HG03442 (cell line): ENCODE measurements around the gene SETD2.
A peak's percentile ranks its signal among the peaks of the same experiment; 100 is the strongest.

Source experiments
- ATAC-seq: cut with Tn5 transposase; IDR thresholded peaks from one replicate; pipeline ENCODE4 v1.9.1; 2021; ENCODE audit warnings: mild to moderate bottlenecking, moderate library complexity; ENCODE audit not compliant: unreplicated experiment

The SETD2 gene

GRCh38 chr3:46999516-47000197 lies 164.3 kb downstream of the SETD2 start:
- ATAC-seq, result no peak

DNA sequence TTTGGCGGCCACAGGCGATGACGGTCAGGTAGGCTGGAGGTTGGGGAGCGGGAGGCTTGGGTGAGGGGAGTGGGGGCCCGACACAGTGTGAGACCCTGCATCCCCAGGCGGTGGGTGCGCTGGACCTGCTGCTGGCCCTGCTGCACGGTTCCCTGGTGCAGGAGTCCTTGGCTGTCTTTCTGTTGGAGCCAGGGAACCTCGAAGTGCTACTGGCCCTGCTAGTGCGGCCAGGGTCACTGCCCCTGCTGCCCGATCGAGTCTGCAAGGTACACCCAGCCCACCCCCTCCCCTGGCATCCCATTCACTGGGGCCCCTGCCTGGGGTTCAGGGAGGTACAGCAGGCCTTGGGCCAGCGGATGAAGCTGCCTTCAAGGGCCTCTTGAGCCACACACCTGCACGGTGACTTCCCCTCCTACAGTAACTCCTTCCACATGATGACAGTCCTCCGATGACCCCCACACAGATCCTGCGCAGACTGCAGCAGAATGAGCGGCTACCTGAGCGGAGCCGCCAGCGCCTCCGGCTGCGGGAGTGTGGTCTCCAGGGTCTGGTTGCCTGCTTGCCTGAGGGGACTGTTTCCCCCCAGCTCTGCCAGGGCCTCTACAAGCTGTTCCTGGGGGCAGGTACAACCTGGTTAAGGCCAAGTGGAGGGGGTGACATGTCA lies 164.9 kb downstream of the SETD2 start:
- no peak for ATAC-seq

- ATAC-seq, result no peak
These were observed 165.6 kb downstream of the SETD2 start for GRCh38 chr3:46998121-46998851.

GRCh38 chr3:46997453-46998091 lies 166.3 kb downstream of the SETD2 start:
- ATAC-seq, result no peak

DNA sequence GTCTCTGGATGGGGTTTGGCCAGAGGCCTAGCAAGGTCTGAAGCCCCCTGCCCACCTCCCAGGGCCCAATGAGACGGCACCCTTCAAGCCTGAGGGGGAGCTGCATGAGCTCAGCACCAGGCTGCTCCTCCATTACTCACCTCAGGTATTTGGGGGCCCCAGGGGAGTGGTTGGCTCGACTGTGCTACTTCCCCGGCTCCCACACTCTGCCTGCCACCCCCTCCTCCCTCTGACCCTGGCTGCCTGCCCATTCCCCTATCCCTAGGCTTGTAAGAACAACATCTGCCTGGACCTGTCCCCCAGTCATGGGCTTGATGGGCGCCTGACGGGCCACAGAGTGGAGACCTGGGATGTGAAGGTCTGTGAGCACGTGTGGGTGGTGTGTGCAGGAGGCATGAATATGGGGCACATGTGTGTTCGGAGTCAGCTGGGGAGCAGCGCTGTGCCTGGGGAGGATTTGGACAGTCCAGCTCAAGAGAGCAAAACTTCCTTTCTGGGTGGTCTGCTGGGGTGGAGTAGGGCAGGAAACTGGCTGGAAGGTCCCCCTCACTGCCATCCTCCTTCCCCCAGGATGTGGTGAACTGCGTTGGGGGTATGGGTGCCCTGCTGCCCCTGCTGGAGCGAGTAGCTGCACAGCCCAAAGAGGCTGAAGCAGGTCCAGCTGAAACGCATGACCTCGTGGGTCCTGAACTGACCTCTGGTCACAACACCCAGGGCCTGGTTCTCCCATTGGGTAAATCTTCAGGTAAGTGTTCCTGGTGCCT lies 167.0 kb downstream of the SETD2 start:
- no peak for ATAC-seq

- ATAC-seq, result no peak
These were observed 167.9 kb downstream of the SETD2 start for GRCh38 chr3:46995901-46996562.

GRCh38 chr3:46994801-46995731 lies 168.8 kb downstream of the SETD2 start:
- no peak for ATAC-seq

GRCh38 chr3:46993986-46994385 lies 169.9 kb downstream of the SETD2 start:
- ATAC-seq, result no peak

DNA sequence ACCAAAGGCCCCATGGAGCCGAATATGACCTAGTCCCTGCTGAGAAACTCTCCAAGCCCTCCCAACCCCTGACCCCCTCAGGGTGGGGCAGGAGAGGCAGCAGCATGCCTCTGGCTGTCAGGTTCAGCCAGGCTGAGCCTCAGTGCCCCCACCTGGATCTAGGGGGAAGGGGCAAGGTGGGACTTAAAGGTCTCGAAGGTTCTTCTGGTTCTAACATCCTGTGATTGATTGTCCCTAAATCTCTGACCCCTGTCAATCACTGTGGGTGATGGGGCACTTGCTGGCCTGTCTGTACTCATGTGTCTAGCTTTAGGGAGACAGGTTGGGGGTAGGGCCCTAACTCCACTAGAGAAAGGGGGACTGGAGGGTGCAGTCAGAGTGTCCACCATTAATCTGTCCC lies 170.6 kb downstream of the SETD2 start:
- no peak for ATAC-seq

DNA sequence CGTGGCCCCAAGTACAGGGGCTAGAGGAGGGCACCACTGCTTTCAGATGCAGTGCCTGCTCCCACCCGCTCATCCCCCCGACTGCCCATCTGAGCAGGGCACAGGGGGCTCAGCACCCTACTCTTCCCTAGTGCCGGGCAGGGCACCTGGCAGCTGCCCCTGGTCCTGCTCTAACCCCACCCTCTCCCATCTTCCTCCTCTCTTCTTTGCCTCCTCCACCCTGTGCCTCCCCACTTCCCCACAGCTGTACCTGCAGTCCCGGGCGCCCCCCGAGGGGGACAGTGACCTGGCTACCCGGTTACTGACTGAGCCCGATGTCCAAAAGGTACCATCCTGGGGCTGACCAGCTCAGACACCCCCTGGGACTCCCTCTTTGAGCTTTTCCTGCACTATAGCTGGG lies 171.7 kb downstream of the SETD2 start:
- no peak for ATAC-seq

DNA sequence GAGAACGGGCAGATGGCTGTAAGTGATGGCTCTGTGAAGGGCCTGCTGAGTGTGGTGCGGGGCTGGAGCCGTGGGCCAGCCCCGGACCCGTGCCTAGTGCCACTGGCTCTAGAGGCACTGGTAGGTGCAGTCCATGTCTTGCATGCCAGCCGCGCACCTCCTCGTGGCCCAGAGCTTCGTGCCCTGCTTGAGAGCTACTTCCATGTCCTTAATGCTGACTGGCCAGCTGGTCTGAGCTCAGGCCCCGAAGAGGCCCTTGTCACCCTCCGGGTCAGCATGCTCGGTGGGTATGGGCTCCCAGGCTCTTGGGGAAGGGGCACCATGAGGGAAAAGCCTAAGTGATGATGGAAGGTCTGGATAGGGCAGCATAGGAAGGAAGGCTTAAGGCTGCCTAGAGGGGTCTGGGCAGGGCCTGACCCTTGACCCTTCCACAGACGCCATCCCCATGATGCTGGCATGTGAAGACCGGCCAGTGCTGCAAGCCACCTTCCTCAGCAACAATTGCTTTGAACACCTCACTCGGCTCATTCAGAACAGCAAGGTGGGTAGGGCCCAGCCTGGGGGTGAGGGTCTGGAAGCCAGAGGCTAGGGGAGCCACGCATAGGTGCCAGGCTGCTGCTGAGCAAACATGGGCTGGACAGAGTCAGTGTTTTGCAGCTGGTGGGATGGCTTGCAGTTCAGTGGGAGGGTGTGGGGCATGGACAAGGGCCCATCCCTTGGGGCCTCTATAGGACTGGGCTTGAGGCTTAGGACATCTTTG lies 172.3 kb downstream of the SETD2 start:
- ATAC-seq, result no peak

DNA sequence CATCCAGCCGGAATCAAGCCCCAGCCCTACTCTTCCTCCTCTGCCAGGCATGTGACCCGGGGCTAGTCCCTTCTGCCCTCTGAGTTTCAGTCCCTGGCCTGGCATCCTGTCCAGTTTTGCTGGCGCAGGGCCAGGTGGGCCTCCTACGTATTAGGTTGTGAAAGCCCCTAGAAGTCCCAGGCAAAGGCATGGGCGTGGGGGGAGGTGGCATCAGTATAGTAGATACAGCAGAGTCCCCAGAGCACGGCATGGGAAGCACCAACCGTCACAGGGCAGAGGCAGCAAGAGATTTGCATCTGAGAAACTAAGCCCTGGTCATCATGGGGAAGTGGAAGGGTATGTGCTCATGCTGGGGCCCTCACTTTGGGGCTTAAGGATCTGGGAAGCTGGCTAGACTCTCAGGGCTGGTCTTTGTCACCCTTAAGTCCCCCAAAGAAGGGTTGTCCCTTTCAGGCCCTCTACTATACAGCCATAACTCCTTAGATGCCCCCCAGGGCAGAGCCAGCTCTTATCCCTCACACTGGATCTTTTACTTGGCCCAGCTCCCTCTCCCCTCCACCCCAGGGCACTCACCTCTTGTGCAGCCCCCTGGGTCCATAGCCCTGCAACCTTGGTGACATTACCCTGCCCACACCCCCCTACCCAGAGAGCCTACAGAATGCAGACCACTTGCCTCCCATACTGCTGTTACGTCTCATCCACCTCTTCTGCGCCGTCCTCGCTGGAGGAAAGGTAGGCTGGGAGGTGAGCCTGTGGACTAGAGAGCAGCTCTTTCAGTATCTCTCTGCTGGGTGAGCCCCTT lies 173.1 kb downstream of the SETD2 start:
- peak; percentile 46 for ATAC-seq

- no peak for ATAC-seq
These were observed 174.6 kb downstream of the SETD2 start for GRCh38 chr3:46989146-46989810.

DNA sequence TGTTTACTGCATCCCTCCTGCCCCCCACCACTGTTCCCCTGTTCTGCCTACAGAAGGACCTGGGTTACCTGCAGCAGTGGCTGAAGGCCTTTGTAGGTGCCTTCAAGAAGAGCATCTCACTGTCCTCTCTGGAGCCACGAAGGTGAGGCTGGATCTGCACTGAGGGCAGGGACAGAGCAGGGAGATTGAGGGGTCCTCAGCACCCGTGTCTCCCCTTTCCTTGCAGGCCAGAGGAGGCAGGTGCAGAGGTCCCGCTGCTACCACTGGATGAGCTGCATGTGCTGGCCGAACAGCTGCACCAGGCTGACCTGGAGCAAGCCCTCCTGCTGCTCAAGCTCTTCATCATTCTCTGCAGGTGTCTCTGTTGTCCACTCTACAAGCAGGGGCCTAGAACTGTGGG lies 175.3 kb downstream of the SETD2 start:
- no peak for ATAC-seq

DNA sequence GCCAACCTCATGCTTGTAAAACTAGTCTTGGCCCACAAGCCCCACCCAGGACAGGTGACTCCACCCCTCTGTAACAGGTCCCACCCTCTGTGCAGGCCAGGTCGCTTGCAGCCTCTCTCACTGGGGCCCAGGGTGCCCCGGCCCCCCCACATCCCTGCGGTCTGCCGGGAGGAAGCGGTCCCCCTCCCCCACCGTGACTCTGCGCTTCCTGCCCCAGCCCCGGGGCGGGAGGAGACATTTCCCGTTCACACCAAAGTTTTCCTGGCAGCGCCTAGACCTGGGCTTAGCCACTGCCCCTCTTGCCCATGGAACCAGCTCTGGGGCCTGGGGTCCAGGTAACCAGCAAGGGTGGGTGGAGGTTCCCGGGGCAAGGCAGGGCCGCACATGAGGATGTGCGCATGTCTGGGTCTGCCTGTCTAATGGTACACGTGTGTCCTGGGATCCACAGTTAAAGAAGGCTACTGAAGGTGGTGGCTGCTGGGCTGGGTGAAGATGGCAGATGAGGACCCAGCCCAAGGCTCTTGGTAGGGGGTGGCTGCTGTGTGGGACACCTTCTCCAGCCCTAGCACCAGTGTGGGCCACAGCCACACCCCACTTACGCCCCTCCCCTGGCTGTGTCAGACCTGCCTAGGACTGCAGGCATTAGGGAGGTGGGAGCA lies 176.0 kb downstream of the SETD2 start:
- peak; percentile 68 for ATAC-seq

GRCh38 chr3:46987319-46987742 lies 176.6 kb downstream of the SETD2 start:
- ATAC-seq, result no peak
